HCT116 (cell line): ENCODE data around the gene ATP8A2. TPM values are rescaled to one million over a fixed set of nuclear protein-coding genes. Genes with fewer than 3 reads are reported as not detected.
A peak's percentile ranks its signal among the peaks of the same experiment; 100 is the strongest.

Experiments used
- ATAC-seq: fragments of 200-7000 bp; cut with Tn5 transposase; 2 replicates; pipeline ENCODE4 v1.9.1; 2020; ENCODE audit warnings: mild to moderate bottlenecking, moderate library complexity
- BruUV-seq: library from RNA; stranded (reverse); fragments of 400-500 nt; replicated peaks from 2 replicates; lab custom pipeline; 2021; lab: Mats Ljungman, UMichigan
- CTCF ChIA-PET: fragments of 300-600 bp; sonication (Branson Sonifier 250); formaldehyde crosslinking; loops from one replicate; lab custom pipeline; 2021; ENCODE audit warnings: antibody characterized with exemption; lab: Charles Lee
- POLR2A ChIA-PET: fragments of 300-600, 350-600 bp; sonication (Branson Sonifier 250); formaldehyde crosslinking; loops from one replicate; lab custom pipeline; 2021; ENCODE audit warnings: antibody characterized with exemption; lab: Charles Lee
- RAD21 ChIA-PET, 2 experiments: fragments of 300-600 bp; sonication (Branson Sonifier 250); formaldehyde crosslinking; loops; one replicate each; lab custom pipeline; 2023; ENCODE audit warnings: low total read pairs in 2 of 2; ENCODE audit not compliant: uncharacterized antibody in 2 of 2, unreplicated experiment in 2 of 2, low non-redundant PET in 1 of 2; lab: Charles Lee
- DNase-seq: peaks from one replicate; pipeline ENCODE4 v3.0.0-alpha.2; 2010; ENCODE audit warnings: low read depth, low spot score
- H2AFZ ChIP-seq: fragments of 200-600 bp; shearing (Covaris generic), sonication (generic); 2 replicates; pipeline ENCODE4 v1.6.1; 2017; ENCODE audit warnings: low read depth, mixed run types, mixed read lengths, antibody characterized with exemption, low read length; ENCODE audit not compliant: poor library complexity, severe bottlenecking
- H3K27ac ChIP-seq: 2 replicates; pipeline ENCODE4 v1.5.1; 2012; ENCODE audit warnings: low read depth, low read length
- H3K27me3 ChIP-seq: fragments of 200-600 bp; sonication (generic); 2 replicates; pipeline ENCODE4 v1.6.1; 2016; ENCODE audit warnings: mixed run types, low read length, mixed read lengths; ENCODE audit not compliant: insufficient read depth
- H3K36me3 ChIP-seq, 2 experiments: fragments of 200-500 bp in 1 of 2; fragments of 200-600 bp in 1 of 2; sonication (Bioruptor generic) in 1 of 2; sonication (generic) in 1 of 2; 2 replicates each; pipeline versions ENCODE4 v1.5.1 to v1.6.1; 2014 to 2016; ENCODE audit warnings: low read length in 2 of 2, inconsistent platforms in 1 of 2, mixed read lengths in 1 of 2, mixed run types in 1 of 2; ENCODE audit not compliant: insufficient read depth in 2 of 2, control insufficient read depth in 1 of 2
- H3K4me1 ChIP-seq, 2 experiments: fragments of 200-600 bp in 1 of 2; sonication (generic) in 1 of 2; 2 replicates each; pipeline versions ENCODE4 v1.5.1 to v1.6.1; 2012 to 2017; ENCODE audit warnings: low read length in 2 of 2, inconsistent platforms in 1 of 2, mild to moderate bottlenecking in 1 of 2, mixed read lengths in 1 of 2, mixed run types in 1 of 2, moderate library complexity in 1 of 2; ENCODE audit not compliant: insufficient read depth in 2 of 2, control insufficient read depth in 1 of 2
- H3K4me2 ChIP-seq: fragments of 200-600 bp; sonication (generic); 2 replicates; pipeline ENCODE4 v1.6.1; 2017; ENCODE audit warnings: mixed run types, low read length, mixed read lengths
- H3K4me3 ChIP-seq, 2 experiments: fragments of 200-600 bp in 1 of 2; sonication (generic) in 1 of 2; replicated peaks in 1 of 2; 2 replicates each; pipeline ENCODE4 v1.5.1; 2011 to 2016; ENCODE audit warnings: low read length in 2 of 2, control low read depth in 1 of 2, low read depth in 1 of 2, mild to moderate bottlenecking in 1 of 2, mixed read lengths in 1 of 2, mixed run types in 1 of 2
- H3K79me2 ChIP-seq: fragments of 200-600 bp; sonication (generic); 2 replicates; pipeline ENCODE4 v1.6.1; 2017; ENCODE audit warnings: mild to moderate bottlenecking, mixed run types, low read length, moderate library complexity, mixed read lengths; ENCODE audit not compliant: insufficient read depth
- H3K9ac ChIP-seq: fragments of 200-600 bp; sonication (generic); 2 replicates; pipeline ENCODE4 v1.6.1; 2016; ENCODE audit warnings: low read length, mixed read lengths
- H3K9me2 ChIP-seq: fragments of 200-600 bp; sonication (generic), shearing (Covaris generic); 2 replicates; pipeline ENCODE4 v1.6.1; 2017; ENCODE audit warnings: mixed run types, mild to moderate bottlenecking, moderate library complexity; ENCODE audit not compliant: insufficient read depth
- H3K9me3 ChIP-seq, 2 experiments: fragments of 200-500 bp in 1 of 2; fragments of 200-600 bp in 1 of 2; sonication (Bioruptor generic) in 1 of 2; sonication (generic) in 1 of 2; 2 replicates each; pipeline ENCODE4 v1.6.1; 2014 to 2017; ENCODE audit warnings: low read length in 2 of 2, mixed read lengths in 2 of 2, inconsistent platforms in 1 of 2, low read depth in 1 of 2, mild to moderate bottlenecking in 1 of 2, mixed run types in 1 of 2, moderate library complexity in 1 of 2; ENCODE audit not compliant: control insufficient read depth in 1 of 2, insufficient read depth in 1 of 2
- H4K20me1 ChIP-seq: fragments of 200-600 bp; sonication (generic), shearing (Covaris generic); 2 replicates; pipeline ENCODE4 v1.6.1; 2017; ENCODE audit warnings: mixed run types, mild to moderate bottlenecking, moderate library complexity; ENCODE audit not compliant: insufficient read depth
- EGR1 ChIP-seq: IDR thresholded peaks from 2 replicates; pipeline ENCODE4 v1.6.1; 2012; ENCODE audit warnings: low read depth
- EZH2 ChIP-seq: fragments of 200-600 bp; sonication (generic); IDR thresholded peaks from 2 replicates; pipeline ENCODE4 v1.6.1; 2017; ENCODE audit warnings: antibody characterized with exemption, mixed run types
- EZH2phosphoT487 ChIP-seq: fragments of 200-600 bp; IDR thresholded peaks from 2 replicates; pipeline ENCODE4 v1.6.1; 2018; ENCODE audit warnings: antibody characterized with exemption, borderline replicate concordance
- FOSL1 ChIP-seq: IDR thresholded peaks from 2 replicates; pipeline ENCODE4 v1.6.1; 2012; ENCODE audit warnings: low read depth
- SP1 ChIP-seq: IDR thresholded peaks from 2 replicates; pipeline ENCODE4 v1.6.1; 2012; ENCODE audit warnings: low read depth
- SRF ChIP-seq: IDR thresholded peaks from 2 replicates; pipeline ENCODE4 v1.6.1; 2012; ENCODE audit warnings: low read depth
- TCF7L2 ChIP-seq: IDR thresholded peaks from 2 replicates; pipeline ENCODE4 v1.7.0; 2011; ENCODE audit warnings: borderline replicate concordance, inconsistent platforms; ENCODE audit not compliant: insufficient read depth, insufficient read length; ENCODE audit errors: extremely low read depth
- ZFX ChIP-seq: fragments of 450-650 bp; IDR thresholded peaks from 2 replicates; pipeline ENCODE4 v1.6.1; 2017
- ZNF274 ChIP-seq: fragments of 200-500 bp; sonication (Bioruptor generic); IDR thresholded peaks from 2 replicates; pipeline ENCODE4 v1.6.1; 2014; ENCODE audit warnings: mild to moderate bottlenecking, low read depth, low read length, inconsistent platforms
- intact Hi-C: fragments of 100-400 bp; cut with micrococcal nuclease; formaldehyde crosslinking; loops from 2 replicates; pipeline ENCODE4 v1.10.0; 2022
- total RNA-seq: library from RNA; stranded (reverse); gene quantifications from one replicate; pipeline ENCODE4 v1.2.1, GENCODE V29; 2021; ENCODE audit not compliant: unreplicated experiment
- TF ChIP-seq, protein P1 (sequence below), 3 experiments: fragments of 200-600 bp in 1 of 3; sonication (generic) in 1 of 3; IDR thresholded peaks in 2 of 3; conservative IDR thresholded peaks in 1 of 3; 2 replicates each; pipeline ENCODE4 v1.5.1; 2012 to 2017; ENCODE audit warnings: low read depth in 2 of 3, low read length in 2 of 3, antibody characterized with exemption in 1 of 3, borderline replicate concordance in 1 of 3, control low read depth in 1 of 3, mild to moderate bottlenecking in 1 of 3, mixed read lengths in 1 of 3, mixed run types in 1 of 3, moderate library complexity in 1 of 3; ENCODE audit not compliant: insufficient read depth in 1 of 3
- TF ChIP-seq, protein P2 (sequence below): IDR thresholded peaks from 2 replicates; pipeline ENCODE4 v1.6.1; 2012
- TF ChIP-seq, protein P3 (sequence below): IDR thresholded peaks from 2 replicates; pipeline ENCODE4 v1.6.1; 2011; ENCODE audit warnings: mild to moderate bottlenecking, low read length, moderate library complexity; ENCODE audit not compliant: insufficient replicate concordance; ENCODE audit errors: extremely low read depth
- TF ChIP-seq, protein P4 (sequence below): IDR thresholded peaks from 2 replicates; pipeline ENCODE4 v1.6.1; 2012; ENCODE audit warnings: low read depth

Gene ATP8A2
- total RNA-seq, 1 experiment from 2014 or later: not detected

DNA sequence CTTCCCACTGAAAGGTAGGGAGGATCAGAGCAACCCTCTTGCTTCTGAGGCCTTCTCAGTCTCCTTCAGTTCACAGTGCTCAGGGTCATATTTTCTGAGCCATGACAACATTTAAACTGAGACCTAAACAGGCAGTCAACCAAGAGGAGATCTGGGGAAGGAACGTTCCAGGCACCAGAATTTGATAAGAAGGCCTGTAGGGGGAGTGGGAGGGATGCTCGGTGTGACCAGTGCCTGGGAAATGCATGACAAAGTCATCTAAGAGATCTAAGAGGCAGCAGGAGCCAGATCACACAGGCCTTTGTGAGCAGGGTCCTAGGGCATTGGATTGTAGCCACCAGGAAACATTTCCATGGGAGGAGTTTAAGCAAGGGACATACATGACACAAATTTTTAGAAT is 608.5 kb downstream of the ATP8A2 start:
- ATAC-seq (peak; percentile 82), DNase-seq (peak; percentile 18)
- Histone ChIP-seq H3K36me3 (no peaks in the 10 kb centered on the region), H3K79me2 (no peaks in the 10 kb centered on the region), H3K4me2 (no peak overlapping the region), H2AFZ (no peak overlapping the region), H3K9me2 (no peaks in the 10 kb centered on the region), H3K9ac (no peak overlapping the region), H3K27me3 (peaks cover 20% of the 10 kb centered on the region), H3K9me3 (no peaks in the 10 kb centered on the region), H3K4me1 (no peaks in the 10 kb centered on the region), H3K27ac (no peak overlapping the region), H4K20me1 (no peaks in the 10 kb centered on the region), H3K4me3 (no peak overlapping the region)
- ChIA-PET POLR2A (no interaction called here), RAD21 (no interaction called here), CTCF (no interaction called here)
- intact Hi-C loops: no loop called here
- BruUV-seq: no TSS peak
- no peak for TF ChIP-seq ZFX
- TF ChIP-seq FOSL1: no peak
- TF ChIP-seq, protein P1, sequence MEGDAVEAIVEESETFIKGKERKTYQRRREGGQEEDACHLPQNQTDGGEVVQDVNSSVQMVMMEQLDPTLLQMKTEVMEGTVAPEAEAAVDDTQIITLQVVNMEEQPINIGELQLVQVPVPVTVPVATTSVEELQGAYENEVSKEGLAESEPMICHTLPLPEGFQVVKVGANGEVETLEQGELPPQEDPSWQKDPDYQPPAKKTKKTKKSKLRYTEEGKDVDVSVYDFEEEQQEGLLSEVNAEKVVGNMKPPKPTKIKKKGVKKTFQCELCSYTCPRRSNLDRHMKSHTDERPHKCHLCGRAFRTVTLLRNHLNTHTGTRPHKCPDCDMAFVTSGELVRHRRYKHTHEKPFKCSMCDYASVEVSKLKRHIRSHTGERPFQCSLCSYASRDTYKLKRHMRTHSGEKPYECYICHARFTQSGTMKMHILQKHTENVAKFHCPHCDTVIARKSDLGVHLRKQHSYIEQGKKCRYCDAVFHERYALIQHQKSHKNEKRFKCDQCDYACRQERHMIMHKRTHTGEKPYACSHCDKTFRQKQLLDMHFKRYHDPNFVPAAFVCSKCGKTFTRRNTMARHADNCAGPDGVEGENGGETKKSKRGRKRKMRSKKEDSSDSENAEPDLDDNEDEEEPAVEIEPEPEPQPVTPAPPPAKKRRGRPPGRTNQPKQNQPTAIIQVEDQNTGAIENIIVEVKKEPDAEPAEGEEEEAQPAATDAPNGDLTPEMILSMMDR (IDR thresholded peaks at IDR 0.05 in 2 of 3, conservative IDR thresholded peaks at IDR 0.05 in 1 of 3; ENCODE audit: borderline replicate concordance in 1 of 3, insufficient read depth in 1 of 3, low read depth in 2 of 3, low read length in 2 of 3): peak in 2 of 3 experiments; percentile 48 to 53; a peak in 4 of 6 replicates
- no peak for TF ChIP-seq EZH2phosphoT487
- no peak for TF ChIP-seq EZH2
- no peak for TF ChIP-seq EGR1

DNA sequence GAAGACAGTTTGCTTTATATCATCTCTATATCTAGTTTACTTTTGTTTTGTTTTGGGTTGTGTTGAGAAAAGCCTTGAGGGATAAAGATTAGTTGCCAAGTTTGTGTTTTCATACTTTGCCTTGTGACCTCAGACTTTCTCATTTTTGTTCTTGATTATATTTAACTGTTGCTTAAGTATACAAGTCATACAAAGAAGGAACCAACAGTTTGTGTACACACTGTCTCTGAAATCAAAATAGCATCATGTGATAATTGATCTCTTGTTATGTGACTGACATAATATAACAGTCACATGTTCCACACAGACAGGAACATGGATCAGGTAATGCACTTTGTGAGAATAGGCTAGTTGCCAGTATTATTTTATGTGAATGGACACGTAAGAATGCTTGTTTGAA is 609.3 kb downstream of the ATP8A2 start:
- no peak overlapping the region for H2AFZ ChIP-seq
- H3K4me2 ChIP-seq: no peak overlapping the region
- CTCF ChIA-PET: no interaction called here
- no peak overlapping the region for H3K27ac ChIP-seq
- H3K9me3 ChIP-seq: no peaks in the 10 kb centered on the region
- H4K20me1 ChIP-seq: no peaks in the 10 kb centered on the region
- ATAC-seq (no peak), DNase-seq (no peak)
- H3K36me3 ChIP-seq: no peaks in the 10 kb centered on the region
- H3K79me2 ChIP-seq: no peaks in the 10 kb centered on the region
- H3K9ac ChIP-seq: no peak overlapping the region
- H3K4me1 ChIP-seq: no peaks in the 10 kb centered on the region
- H3K9me2 ChIP-seq: no peaks in the 10 kb centered on the region
- RAD21 ChIA-PET: no interaction called here
- no TSS peak for BruUV-seq
- no peak overlapping the region for H3K4me3 ChIP-seq
- peaks cover 19% of the 10 kb centered on the region for H3K27me3 ChIP-seq
- POLR2A ChIA-PET: no interaction called here
- intact Hi-C loops: no loop called here
- TF ChIP-seq TCF7L2 (no peak), SRF (no peak), EZH2 (no peak), SP1 (no peak), FOSL1 (no peak), ZNF274 (no peak)
- TF ChIP-seq, protein P2, sequence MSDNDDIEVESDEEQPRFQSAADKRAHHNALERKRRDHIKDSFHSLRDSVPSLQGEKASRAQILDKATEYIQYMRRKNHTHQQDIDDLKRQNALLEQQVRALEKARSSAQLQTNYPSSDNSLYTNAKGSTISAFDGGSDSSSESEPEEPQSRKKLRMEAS: no peak
- TF ChIP-seq, protein P3, sequence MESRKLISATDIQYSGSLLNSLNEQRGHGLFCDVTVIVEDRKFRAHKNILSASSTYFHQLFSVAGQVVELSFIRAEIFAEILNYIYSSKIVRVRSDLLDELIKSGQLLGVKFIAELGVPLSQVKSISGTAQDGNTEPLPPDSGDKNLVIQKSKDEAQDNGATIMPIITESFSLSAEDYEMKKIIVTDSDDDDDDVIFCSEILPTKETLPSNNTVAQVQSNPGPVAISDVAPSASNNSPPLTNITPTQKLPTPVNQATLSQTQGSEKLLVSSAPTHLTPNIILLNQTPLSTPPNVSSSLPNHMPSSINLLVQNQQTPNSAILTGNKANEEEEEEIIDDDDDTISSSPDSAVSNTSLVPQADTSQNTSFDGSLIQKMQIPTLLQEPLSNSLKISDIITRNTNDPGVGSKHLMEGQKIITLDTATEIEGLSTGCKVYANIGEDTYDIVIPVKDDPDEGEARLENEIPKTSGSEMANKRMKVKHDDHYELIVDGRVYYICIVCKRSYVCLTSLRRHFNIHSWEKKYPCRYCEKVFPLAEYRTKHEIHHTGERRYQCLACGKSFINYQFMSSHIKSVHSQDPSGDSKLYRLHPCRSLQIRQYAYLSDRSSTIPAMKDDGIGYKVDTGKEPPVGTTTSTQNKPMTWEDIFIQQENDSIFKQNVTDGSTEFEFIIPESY: no peak
- TF ChIP-seq, protein P4, sequence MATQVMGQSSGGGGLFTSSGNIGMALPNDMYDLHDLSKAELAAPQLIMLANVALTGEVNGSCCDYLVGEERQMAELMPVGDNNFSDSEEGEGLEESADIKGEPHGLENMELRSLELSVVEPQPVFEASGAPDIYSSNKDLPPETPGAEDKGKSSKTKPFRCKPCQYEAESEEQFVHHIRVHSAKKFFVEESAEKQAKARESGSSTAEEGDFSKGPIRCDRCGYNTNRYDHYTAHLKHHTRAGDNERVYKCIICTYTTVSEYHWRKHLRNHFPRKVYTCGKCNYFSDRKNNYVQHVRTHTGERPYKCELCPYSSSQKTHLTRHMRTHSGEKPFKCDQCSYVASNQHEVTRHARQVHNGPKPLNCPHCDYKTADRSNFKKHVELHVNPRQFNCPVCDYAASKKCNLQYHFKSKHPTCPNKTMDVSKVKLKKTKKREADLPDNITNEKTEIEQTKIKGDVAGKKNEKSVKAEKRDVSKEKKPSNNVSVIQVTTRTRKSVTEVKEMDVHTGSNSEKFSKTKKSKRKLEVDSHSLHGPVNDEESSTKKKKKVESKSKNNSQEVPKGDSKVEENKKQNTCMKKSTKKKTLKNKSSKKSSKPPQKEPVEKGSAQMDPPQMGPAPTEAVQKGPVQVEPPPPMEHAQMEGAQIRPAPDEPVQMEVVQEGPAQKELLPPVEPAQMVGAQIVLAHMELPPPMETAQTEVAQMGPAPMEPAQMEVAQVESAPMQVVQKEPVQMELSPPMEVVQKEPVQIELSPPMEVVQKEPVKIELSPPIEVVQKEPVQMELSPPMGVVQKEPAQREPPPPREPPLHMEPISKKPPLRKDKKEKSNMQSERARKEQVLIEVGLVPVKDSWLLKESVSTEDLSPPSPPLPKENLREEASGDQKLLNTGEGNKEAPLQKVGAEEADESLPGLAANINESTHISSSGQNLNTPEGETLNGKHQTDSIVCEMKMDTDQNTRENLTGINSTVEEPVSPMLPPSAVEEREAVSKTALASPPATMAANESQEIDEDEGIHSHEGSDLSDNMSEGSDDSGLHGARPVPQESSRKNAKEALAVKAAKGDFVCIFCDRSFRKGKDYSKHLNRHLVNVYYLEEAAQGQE: no peak
